GM21381 (cell line): ENCODE results near the gene PPP1R13B.
"Not testable (repeated sequence)": the region's sequence is repeated elsewhere in the genome, so short reads cannot be mapped to it uniquely, and the experiment has no call there.

Experiments used
- ATAC-seq: cut with Tn5 transposase; IDR thresholded peaks from one replicate; pipeline ENCODE4 v1.9.1; 2021; ENCODE audit warnings: mild to moderate bottlenecking, moderate library complexity; ENCODE audit not compliant: unreplicated experiment

PPP1R13B gene

DNA sequence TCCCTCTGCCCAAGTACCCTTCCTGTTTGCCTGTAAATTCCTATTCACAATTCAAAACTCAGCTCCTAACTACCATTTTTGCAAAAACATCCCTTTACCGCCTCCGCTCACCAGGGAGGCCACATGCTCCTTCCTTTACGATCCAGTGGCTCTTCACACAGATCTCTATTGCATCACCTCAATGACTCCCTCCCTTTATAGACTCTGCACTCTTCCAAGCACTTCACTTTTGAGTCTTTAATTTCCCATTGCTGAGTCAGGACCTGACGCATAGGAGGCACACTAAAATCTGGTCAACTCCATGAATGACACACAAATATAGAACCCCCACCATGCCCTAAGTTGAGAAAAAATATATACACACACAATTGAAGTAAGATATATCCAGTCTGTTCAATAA is 45.9 kb downstream of the PPP1R13B start:
- no peak for ATAC-seq

DNA sequence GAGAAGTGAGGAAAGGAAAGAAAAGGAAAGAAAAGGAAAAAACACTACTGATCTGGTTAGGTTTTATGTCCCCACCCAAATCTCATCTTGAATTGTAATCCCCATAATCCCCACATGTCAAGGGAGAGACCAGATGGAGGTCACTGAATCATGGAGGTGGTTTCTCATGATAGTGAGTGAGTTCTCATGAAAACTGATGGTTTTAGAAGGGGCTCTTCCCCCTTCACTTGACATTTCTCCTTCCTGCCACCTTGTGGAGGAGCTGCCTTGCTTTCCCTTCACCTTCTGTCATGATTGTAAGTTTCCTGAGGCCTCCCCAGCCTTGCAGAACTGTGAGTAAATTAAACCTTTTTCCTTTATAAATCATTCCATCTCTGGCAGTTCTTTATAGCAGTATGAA is 54.2 kb downstream of the PPP1R13B start:
- not testable (repeated sequence) for ATAC-seq

DNA sequence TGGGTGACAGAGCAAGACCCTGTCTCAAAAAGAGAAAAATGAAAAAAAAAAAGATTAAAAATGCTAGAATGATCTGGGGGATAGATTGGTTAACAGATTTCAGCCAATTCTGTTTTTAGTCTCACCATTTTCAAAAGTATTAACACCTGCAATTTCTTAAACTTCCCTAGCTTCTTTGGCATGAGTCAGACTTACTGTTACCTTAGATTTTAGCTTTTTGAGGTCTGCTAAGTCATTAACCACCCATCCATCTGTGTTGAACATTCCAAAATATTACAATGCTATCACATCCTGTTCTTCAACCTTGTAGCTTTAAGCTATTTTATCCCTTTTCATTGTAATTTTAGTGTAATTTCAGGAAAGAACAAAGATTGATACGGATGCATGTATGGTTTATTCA is 59.3 kb downstream of the PPP1R13B start:
- no peak for ATAC-seq

DNA sequence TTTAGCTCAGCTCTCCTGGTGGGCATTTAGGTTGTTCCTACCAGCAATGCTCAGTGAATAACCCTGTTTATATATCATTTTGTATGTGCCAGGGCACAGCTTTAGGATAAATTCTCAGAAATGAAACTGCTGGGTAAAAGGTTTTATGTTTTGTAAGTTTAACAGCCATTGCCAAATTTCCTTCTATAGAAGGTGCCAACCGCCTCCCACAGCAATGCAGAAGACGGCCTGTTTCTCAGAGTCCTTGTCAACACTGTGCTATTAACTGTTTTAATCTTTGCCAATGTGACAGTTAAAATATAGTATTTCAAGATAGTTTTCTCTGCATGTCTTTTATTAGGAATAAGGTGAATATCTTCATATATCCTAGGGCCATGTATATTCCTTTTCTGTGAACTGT is 65.0 kb downstream of the PPP1R13B start:
- ATAC-seq = no peak

DNA sequence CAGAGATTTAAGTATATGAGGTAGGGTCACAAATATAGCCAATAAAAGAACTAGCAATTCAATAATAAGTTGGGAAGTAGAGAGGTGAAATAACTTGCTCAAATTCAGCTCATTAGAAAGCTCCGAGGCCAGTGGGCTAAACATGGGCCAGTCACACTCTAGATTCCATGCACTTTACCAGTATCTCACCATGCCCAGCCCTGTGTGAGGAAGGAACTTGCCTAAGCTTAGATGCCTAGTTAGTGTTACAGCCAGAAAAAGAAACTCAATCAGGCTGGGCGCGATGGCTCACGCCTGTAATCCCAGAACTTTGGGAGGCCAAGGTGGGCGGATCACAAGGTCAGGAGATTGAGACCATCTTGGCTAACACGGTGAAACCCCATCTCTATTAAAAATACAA is 71.1 kb downstream of the PPP1R13B start:
- ATAC-seq = not testable (repeated sequence)

DNA sequence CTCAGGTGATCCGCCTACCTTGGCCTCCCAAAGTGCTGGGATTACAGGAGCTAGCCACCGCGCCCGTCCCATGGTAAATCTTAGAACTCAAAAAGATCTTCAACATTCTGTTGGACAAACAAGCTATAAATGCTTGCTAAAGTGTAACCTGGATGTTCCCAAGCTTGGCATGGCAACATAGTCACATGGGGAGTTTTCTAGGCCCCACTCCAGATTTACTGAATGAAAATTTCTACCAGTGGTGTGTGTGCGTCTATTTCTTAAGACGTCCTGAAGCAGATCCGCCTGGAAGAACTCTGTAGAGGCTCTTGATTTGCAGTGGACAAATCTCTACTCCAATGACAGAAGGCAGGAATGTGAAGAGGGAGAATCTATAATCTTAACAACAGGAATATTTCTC is 71.9 kb downstream of the PPP1R13B start:
- ATAC-seq = no peak

DNA sequence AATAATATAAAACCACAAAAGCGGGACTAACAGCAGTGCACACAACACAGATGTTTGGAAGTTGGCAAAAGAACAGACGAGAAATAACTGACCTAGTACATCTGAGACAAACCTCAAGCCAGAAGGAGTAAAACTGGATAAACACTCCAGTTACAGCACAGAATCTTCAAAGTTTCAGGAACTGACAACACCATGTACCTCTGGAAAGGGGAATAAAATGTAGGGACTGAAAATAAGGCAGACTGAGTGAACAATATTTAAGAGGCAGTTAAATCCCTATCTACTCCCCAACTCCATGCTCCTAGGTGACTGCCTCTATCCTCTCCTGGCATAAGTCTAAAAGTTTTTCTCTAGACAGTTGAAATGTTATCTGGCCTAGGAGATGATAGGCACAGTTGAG is 73.9 kb downstream of the PPP1R13B start:
- ATAC-seq = no peak

DNA sequence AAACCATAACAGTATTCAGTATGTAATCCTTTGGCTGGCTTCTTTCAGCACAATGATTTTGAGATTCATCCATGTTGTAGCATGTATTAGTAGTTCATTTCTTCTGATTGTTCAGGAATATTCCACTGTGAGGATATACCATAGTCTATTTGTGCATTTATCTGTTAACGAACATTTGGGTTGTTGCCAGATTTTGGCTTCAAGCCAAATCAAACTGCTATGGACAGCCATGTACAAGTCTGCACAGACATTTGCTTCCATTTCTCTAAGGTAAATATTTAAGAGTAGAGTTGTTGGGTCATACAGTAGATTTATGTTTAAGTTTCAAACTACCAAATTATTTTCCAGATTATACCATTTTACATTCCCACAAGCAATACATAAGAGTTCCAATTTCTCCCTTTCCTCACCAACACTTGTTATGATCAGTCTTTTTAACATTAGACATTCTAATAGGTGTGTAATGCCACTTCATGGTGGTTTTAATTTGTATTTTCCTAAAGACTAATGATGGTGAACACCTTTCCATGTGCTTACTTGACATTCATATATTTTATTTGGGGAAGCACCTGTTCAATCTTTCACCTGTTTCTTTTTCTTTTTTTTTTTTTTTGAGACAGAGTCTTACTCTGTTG is 75.2 kb downstream of the PPP1R13B start:
- ATAC-seq = no peak

DNA sequence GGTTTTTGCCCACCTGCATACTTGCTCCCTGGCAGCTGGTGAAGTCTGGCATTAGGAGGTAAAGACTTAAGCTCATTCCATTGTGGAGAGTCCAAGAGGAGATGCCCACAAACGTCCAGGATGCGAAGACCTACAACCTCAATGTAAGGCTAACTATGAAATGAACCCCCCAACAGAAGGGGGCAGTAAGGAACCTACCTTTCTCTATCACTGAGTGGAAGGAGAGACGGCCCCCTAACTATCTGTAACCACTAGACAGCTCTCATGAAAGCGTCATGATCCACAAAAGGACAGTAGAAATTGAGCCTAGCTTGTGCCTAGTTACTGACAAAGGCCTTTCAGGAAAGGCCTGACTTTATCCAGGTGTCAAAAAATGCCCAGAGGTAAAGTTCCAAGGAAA is 76.5 kb downstream of the PPP1R13B start:
- no peak for ATAC-seq

DNA sequence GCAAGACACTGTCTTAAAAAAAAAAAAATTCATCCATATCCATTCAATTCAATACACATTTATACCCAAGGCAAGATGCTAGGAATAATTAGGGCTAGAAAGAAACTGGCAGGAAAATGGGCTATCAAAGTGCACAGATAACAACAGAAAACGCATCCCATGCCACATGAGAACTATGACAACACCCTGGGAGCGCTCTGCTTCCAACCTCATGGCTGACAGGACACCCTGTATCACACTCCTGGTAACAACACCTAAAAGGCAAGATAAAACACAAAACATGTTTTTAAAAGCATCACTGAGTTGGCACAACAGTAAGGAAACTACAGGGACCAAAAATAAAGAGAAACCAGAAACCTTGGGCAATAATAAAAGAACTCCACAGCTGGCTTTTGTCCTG is 76.9 kb downstream of the PPP1R13B start:
- no peak for ATAC-seq

DNA sequence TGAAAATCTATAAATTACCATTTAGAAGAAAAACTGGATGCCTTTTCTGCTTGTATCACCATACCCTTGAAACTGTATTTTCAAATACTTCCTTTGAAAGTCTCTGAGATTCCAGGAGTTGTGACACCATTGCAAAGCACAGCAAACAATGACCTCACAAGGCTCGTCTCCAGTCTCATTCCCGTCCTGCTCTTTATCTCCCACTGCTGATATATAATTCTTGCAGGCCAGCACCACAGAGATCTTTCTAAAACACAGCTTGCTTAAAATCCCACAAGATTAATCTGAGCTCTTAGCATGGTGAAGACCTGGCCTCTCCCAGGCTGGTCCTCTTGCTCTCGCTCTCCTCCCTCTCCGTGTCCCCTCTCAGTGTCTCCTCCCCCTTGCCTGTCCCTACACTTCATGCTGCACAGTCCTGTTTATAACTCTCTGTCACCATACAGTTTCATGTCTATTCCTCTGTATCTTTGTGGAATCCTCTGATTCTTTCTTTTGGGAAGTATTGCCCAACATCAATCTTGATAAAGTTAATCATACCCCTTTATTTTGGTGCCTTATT is 80.0 kb downstream of the PPP1R13B start:
- no peak for ATAC-seq

DNA sequence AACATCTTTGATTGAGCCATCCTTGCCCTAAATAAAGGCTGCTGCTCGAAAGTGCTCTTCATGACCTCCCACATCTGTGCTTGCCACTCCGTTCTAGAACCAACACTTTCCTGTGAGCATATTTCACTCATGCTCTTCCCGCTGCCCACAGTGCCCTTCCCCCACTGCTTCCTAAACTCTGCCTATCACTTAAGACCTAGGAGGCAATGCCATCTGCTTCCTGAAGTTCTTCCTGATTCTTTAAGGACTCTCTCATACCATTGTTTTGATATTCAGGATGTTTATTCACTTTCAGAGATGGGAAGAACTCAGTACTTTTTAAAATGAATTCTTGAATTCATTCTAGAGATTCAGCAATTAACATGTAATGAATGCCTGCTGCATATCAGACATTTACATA is 81.8 kb downstream of the PPP1R13B start:
- no peak for ATAC-seq

DNA sequence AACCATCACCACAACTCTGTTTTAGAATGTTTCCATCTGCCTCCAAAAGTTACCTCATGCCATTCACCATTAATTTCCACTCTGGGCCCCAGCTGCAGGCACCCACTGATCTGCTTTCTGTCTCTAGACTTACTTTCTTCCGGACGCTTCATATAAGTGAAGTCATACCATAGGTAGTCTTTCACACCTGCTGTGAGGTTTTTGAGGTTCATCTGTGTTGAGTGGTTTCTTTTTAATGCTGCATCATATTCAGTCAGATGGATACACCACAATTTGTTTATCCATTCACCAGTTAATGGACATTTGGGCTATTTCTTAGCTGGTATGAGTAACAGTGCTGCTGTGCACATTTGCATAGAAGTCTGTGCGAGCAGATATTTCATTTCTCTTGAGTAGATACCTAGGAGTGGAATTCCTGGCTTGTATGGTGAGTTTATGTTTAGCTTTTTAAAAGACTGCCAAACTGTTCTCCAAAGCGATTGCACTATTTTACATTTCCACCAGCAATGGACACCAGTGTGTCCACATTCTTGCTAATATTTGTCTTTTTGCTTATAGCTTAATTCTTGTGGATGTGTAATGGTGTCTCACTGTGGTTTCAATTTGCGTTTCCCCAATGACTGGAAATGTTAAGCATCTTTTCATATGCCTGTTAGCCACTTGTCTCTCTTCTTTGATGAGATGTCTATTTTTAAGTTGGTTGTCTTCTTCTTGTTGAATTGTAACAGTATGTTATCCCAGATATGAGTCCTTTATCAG is 83.5 kb downstream of the PPP1R13B start:
- ATAC-seq = peak; percentile 77

DNA sequence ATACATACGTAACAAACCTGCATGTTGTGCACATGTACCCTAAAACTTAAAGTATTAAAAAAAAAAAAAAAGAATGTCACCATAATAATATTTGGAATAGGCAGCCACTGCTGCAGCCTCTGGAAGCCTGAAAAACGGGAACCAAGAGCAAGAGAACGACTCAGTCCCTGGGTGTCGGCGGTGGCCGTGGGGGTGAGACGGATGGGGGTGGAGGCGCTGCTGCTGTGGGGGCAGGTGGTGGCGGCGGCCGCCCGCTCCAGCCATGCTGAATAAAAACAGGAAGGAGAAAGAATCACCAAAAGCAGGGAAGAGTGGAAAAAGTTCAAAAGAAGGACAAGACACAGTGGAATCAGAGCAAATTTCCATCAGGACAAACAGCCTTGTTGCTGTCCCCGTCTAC is 84.8 kb downstream of the PPP1R13B start:
- ATAC-seq = no peak

DNA sequence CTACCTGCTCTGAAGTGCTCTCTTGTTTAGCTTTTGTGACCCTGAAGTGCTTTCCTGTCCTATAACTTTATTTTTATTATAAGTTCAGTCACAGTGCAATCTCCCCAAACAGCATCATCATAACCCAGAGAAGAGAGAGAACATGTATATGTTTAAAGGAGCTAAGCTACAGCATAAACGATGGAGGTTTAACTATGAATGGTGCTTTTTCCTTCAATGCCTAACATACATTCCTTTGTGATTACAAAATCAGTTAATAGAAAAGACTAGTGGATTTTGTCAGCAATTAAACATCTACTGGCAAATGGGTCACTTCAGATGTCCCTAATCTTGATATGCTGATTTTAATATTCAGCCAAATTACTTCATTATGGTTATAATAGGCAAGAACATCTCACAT is 85.3 kb downstream of the PPP1R13B start:
- ATAC-seq = no peak

DNA sequence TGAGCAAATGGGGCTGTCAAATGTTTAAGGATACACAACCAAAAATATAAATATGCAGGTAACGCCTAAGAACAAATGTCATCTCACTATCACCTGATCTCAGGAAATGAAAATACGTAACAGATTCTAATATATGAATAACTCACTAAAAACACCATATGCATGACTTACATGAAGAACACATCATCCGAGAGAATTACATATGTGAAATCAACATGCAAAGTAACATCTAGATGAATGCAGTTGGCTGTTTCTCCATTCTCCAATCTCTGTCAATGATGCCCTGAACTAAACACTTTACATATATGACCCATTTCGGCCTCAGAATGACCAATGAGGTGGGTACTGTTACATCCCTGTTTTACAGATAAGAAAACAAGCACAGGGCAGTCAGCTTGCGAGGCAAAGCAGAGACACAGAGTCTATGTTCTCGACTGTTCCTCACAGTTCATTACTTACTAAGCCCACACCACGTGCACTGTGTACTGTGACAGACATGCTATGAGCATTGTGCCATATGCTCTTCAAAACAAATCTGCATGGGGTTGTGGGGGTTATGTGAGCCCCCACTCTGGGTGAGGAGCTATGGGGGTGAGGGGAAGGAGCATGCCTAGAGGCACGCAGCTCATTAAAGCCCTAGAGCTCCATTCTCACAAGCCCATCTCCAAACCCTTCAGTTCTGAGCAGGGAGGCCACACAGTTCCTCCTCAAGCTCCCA is 89.2 kb downstream of the PPP1R13B start:
- ATAC-seq = no peak

DNA sequence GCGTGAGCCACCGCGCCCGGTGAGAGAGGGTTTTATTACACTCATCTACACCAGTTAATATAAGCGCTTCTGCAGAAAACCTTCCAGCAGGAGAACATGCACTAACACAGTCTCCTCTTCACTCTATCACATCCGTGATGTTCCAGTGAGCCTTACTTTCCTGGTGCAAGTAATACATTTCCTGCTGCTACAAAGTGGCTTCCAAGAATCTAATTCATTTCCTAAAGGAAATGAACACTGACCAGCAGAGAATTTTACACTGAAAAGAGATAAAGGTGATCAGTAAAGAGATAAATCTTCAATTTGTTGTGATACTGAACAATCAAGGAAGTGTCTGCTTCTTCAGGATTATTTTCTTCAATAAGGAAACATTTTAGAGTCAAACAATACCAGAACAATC is 92.3 kb downstream of the PPP1R13B start:
- no peak for ATAC-seq

DNA sequence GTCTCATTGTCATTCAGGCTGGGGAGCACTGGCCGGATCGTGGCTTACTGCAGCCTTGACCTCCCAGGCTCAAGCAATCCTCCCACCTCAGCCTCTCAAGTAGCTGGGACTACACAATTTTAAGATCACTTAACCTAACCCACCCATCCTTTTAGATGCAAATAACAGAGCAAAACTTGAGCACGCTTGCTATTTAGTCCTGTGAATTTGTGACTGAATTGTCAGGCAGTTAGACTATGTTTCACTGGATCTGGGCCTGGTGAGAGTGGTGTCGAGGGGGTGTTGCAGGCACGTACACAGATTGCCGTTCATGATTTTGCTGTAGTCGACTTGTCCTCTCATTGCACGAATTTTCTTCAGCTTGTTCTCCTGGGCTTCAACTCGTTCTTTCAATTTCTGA is 93.6 kb downstream of the PPP1R13B start:
- no peak for ATAC-seq

DNA sequence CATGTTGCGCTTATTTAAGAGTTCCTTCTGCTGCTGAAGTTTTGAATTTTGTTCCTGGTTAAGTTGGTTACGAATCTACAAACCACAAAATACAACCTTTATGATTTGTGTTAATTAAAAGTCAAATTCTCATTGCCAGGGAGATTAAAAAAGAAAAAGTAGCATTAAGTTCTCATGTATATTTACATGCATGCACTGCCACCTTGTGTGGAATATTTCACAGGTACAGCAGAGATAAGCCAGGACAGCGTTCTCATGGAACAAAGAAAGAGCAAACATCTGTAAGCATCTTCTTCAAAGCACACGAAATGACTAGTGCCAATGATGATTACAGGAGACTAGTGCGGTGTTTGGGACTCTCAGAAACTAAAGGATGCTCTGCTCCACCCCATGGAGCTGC is 97.5 kb downstream of the PPP1R13B start:
- ATAC-seq = no peak

DNA sequence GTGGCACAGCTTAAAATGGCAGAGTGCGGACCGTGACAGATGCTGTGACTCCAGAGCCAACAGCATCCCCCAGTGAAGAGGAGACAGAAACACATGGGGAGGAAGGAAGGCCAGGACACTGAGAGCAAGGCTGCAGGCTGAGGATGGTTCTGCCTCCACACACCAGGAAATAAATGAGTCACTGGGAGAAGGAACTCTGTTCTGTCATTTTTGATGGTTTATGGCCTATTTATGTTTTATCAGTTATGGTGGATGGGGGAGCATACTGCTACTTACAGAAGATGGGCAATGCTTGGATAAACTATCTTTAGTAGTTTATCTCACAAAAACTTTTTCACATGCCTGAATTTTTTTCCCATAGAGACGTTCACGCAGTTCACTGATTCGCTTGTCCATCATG is 97.9 kb downstream of the PPP1R13B start:
- no peak for ATAC-seq

DNA sequence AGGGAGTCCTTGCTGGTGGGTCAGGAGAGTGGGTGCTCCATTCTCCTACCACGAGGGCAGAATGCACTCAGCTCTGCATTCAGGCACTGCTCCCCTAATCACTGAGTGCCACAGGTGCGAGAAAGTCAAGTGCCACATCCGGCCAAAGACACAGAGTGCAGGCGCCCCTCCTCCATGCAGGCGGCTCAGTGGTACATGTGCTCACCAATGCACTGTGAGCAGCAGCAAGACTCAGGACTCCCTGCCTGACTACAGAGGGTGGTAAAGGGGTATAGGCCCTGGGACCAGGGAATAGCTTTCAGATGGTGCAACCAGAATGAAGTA is 98.9 kb downstream of the PPP1R13B start:
- no peak for ATAC-seq

DNA sequence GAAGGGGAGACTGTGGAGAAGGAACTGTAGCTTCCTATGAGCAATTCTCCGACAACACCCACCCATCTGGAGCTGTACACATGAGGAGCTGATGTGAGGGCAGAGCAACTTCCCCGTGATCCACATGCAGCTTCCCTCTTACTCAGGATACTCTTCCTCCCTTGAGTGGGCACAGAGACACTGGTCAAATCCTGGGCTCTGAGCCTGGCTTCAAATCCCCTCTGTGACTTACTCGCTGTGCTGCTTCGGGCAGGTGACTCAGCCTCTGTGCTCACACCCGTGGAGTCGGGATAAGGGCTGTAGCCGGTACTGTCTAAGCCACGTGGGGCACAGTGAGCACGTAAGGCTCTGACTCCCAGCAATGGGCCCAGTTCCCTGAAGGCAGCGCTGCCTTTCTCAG is 100.7 kb downstream of the PPP1R13B start:
- no peak for ATAC-seq
